Fibroblast of the conjunctiva (primary cell): ENCODE measurements around the gene MRPS6.

ENCODE experiments used
- DNase-seq: peaks from one replicate; pipeline ENCODE4 v3.0.0-alpha.2; 2010; ENCODE audit warnings: low read depth

Gene MRPS6

DNA sequence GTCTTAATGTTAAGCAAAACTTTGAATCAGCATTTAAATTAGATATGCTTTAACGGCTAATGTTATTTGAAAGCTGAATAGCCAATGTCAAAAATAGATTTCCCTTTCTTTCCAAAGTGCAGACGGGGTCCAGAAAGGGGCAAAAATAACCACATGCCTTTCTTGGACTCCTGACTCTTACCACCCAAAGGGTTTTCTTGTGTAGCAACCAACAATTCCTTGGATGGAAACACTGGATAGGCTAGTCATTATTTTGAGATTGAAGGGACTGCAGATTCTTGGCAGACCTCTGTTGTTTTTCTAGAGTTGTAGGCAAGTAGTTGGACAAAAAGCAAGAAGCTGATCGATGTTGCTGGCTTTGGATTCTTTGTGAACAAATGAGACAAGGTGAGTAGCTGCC is 107.0 kb downstream of the MRPS6 start:
- no peak for DNase-seq

DNA sequence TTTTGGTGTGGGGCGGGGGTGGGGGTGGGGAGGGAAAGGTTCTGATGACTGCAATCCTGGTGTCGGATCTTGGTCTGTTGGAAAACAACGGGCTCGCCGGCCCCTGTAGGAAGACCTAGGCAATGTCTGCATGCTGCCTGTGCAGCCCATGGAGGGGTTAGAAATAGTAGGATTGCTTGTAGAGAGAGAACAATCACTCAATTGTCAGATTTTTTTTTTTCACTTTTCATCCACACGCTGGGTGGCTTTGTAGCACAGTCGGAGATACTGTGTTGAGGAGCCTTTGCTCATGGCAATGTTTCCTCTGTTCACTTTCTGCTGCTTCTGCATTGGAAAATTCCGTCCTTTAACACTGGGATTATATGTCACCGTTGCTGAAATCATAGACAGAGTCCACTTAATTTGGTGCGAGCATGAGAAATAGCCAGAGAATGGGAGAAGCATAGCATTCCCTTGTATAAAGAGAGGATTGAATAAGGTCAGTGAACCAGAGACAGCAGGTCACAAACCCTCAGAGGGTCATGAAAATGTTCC is 107.5 kb downstream of the MRPS6 start:
- DNase-seq, result no peak

DNA sequence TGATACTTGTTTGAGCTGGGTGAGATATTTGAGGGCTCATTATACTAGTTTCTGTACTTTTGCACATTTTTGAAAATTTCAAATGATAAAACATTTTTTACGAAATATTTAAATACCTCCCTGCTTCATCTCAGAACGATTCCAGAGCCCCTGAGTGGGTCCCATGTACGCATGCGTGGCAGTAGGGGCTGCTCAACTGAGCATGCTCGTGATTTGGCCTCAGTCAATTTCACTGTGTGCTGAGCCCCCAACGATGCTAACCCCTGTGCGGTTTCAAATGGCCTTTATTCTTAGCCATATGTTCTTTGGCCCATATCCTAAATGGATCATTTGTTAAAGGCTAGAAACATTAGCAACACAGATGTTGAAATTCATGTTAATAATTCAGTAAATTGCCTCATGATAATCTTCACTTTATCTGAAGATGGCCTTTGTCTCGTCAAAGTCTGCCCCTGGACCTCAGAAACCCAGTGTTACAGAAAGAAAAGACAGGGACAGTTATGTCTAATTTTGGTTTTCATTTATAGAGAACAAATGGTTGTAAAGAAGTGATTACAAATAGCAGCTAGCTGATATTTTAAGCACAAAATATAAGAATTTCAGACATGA is 108.2 kb downstream of the MRPS6 start:
- DNase-seq, result no peak

DNA sequence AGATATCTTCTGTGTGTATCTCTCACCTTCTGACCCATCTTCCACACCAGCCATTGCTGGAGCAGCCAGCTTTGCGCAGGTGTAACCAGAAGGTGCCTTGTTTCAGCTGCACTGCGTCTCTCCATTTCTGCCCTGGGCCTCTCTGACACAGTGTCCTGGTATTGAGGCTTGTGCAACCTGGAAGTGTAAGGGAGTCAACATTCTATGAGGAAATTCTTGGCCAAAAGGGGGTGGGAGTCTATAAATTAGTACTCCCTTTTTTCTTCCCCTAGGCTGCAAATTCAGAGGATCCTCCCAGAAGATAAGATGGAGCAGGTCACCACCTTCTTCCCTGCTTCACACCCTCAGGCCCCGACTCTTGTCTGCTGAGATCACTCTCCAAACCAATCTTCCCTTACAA is 109.1 kb downstream of the MRPS6 start:
- DNase-seq, result no peak

DNA sequence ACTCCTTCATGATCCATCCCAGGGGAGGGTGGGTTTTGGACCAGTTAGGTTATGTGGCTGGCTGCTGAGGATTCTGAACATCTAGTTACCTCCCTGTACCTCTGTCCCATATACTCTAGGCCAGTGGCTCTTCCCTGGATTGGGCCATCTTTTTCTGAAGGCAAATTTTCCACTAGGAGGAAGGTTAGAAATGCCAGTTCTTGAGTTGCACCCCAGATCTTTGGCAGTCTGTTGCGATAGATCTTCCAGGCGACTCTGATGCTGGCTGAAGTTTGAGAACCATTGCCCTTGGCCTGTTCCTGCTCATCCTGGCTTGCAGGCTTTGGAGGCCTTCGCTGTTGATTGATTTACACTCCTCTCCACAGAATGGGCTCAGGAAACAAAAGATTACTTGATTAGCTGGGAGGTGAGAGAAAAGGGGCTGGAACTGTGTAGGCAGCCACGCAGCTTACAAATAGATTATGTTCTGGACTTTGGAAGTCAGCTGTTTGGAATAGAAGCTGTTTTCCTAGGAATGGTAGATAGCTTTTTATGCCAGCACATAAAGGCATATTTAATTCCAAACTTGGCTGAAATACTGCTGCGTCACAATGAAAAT is 110.1 kb downstream of the MRPS6 start:
- no peak for DNase-seq

DNA sequence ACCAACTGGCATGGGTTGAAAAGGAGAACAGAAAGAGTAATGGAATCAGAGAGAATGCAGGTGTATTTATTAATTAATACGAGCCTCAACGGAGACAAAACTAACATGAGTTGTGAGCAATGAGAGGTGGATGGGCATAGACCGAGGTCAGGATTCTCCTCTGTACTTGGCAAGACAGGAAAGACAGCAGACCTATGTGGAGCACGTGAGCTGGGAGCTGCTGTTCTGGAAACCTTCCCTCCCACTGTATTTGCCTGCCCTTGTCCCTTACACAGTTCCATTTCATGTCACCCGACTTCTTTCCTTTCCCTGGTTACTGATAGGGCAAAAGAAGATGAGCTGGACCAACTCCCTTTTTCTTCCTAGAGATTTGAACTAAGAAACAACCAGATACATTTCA is 110.9 kb downstream of the MRPS6 start:
- no peak for DNase-seq

DNA sequence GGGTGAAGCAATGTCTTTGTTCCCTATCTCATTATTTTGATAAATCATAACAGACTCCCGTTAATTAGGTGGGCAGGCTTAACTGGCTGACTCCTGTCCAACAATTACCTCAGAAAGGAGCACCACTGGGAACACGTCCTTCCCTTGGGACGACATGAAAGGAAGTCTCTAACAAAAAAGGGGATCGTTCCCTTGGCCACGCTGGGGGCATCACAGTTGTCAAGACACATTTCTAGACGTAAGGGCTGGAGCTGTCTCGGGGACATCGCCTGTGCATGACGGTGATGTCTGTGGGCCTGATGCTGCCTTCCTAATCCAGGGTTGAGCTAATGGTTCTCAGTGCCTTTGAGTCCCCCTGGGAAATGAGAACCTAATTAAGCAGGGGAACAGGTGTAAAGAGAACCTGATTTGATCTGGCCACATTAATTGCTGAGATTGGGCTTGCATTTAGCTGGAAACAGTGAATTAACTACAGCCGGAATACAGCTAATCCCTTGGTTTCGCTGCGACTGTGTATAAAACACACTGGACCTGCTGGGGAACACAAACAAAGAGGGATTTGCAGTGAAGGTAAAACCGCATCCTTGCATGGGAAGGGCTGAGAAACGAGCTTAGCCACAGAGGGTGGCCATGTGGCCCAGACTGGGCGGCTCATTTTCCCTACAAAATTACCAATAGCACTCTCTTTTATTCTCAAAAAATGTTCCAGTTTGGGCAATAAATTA is 111.8 kb downstream of the MRPS6 start:
- DNase-seq, result no peak

DNA sequence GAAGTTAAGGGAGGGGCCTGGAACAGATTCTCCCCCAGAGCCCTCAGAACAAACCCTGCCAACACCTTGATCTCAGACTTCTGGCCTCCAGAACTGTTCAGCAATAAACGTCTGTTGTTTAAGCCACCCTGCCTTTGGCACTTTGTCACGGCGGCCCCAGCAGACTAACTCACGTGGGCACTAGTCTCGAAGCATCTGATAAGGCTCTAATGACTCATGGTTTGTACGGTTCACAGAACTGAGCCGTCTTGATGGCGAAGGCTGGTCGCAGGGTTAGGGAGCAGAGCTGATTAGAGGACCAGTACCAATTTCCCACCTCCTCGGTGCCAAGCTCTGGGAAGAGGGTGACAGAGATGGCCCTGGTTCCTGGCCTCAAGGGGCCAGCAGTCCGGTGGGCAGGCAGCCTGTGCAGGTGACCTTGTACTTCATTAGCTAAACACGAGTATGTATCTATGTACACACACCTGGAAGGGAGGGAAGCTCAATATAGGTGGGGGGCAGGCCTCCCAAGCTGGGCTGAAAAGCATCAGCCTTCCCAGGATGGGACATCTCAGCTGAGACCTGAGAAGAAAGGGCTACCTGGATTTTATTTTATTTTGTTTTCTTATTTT is 112.8 kb downstream of the MRPS6 start:
- no peak for DNase-seq

DNA sequence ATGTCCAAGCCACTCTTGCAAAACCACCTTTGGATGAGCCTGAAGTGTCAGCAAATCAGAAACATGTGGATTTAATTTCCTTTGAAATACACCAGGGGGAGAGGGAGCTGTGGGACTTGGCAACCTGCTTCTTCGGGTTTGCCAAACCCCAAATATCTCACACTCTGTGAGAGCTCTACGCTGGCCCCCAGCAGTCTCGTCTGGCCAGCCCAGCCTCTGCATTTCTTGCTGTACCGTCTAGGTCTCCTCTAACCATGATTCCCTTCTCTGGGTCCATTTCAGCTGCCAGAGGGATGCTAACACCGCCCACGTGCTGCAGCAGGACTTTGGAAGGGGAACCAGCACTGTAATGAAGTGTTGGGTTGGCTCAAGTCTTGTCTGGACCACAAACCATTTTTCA is 114.6 kb downstream of the MRPS6 start:
- DNase-seq, result peak; percentile 76

DNA sequence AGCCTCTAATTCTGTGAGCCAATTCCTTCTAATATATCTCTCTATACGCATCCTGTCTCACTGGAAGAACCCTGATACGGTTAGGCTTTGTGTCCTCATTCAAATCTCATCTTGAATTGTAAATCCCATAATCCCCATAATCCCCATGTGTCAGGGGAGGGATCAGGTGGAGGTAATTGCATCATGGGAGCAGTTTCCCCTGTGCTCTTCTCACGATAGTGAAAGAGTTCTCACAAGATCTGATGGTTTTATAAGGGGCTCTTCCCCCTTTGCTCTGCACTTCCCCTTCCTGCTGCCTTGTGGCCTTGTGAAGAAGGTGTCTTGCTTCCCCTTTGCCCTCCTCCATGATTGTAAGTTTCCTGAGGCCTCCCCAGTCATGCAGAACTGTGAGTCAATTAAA is 116.1 kb downstream of the MRPS6 start:
- DNase-seq, result no peak

DNA sequence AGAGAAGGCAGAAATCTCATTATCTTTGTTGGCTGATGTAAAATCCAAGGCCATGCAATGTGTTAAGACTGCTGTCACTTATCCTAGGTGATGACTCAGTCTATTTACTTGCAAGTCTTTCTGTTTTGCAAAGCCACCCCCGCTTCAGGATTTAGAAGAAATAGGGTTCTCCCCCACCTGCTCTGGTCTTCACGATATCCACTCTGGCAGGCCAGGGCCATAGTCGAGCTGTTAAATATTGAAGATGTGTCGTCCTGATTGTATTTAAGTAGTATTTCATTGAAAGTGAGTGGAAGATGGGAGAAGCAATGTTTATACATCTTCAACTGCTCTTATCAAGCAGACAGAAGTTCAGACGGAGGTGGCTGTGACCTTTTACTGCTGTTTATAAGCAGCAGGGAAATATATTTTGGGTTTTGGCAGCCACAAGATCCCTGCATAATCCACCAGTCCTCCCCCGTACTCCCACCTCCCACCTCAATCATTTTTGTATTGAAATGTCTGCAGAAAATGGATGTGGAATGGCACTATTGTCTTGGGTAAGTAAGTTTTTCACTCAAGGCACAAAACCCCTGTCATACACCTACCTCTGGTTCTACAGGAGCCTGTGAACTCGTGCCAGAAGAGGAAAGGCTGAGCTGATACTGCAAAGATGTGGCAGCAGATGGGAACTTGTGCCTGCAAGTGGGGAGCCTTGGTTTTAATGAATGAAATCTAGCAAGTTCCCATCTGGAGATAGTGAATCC is 117.4 kb downstream of the MRPS6 start:
- DNase-seq, result no peak

DNA sequence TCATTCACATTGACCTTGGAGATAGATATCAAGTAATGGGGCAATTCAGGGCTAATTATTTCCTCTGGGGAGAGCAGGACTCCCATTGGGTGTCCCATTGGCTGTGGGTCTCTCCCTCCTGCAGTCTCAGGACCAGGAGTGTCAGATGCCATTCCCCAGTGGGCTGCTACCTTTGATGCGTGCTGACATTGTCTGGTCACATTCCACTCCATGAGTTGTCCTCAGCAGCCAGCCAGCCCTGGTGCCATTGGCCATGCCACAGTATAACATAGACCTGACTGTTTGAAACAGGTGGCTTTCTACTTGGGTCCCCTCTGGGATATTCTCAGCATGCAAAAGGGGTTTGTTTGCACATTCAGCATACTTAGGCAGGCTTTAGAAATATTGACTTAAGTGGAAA is 118.5 kb downstream of the MRPS6 start:
- no peak for DNase-seq
